ENCODE data around the gene SARNP. TPM values are rescaled to one million over a fixed set of nuclear protein-coding genes. Genes with fewer than 3 reads are reported as not detected.

Gene SARNP
- total RNA-seq, 4 donors from 2014 or later = 46.5 to 66.2 (median 62.8) TPM

- no peak for TF ChIP-seq POLR2A (IDR thresholded peaks at IDR 0.05)
- TF ChIP-seq, protein P1, sequence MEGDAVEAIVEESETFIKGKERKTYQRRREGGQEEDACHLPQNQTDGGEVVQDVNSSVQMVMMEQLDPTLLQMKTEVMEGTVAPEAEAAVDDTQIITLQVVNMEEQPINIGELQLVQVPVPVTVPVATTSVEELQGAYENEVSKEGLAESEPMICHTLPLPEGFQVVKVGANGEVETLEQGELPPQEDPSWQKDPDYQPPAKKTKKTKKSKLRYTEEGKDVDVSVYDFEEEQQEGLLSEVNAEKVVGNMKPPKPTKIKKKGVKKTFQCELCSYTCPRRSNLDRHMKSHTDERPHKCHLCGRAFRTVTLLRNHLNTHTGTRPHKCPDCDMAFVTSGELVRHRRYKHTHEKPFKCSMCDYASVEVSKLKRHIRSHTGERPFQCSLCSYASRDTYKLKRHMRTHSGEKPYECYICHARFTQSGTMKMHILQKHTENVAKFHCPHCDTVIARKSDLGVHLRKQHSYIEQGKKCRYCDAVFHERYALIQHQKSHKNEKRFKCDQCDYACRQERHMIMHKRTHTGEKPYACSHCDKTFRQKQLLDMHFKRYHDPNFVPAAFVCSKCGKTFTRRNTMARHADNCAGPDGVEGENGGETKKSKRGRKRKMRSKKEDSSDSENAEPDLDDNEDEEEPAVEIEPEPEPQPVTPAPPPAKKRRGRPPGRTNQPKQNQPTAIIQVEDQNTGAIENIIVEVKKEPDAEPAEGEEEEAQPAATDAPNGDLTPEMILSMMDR (IDR thresholded peaks at IDR 0.05 in 4 of 5, conservative IDR thresholded peaks at IDR 0.05 in 1 of 5) = no peak
- no peaks in the 10 kb centered on the region for H3K9me3 ChIP-seq
- no peaks in the 10 kb centered on the region for H3K4me1 ChIP-seq
- DNase-seq (no peak), ATAC-seq (no peak)
- in situ Hi-C loops (cut with MboI; ENCODE audit: low sequenced_read_pairs in 4 of 4) = no loop called here
- H3K4me3 ChIP-seq = no peak overlapping the region
- intact Hi-C loops (cut with DNase I; ENCODE audit: low total_unique reads) = no loop called here
- no peaks in the 10 kb centered on the region for H3K36me3 ChIP-seq
- H3K27me3 ChIP-seq = no peaks in the 10 kb centered on the region
- H3K27ac ChIP-seq = no peak overlapping the region
Observed at GRCh38 chr12:55861871-55862270, 44.3 kb upstream of the SARNP start.

- no peak overlapping the region for H3K4me3 ChIP-seq
- H3K36me3 ChIP-seq = no peaks in the 10 kb centered on the region
- H3K27ac ChIP-seq = no peak overlapping the region
- H3K9me3 ChIP-seq = no peaks in the 10 kb centered on the region
- ATAC-seq (no peak), DNase-seq (no peak)
- H3K27me3 ChIP-seq = no peaks in the 10 kb centered on the region
- in situ Hi-C loops (cut with MboI; ENCODE audit: low sequenced_read_pairs in 4 of 4) = no loop called here
- no peaks in the 10 kb centered on the region for H3K4me1 ChIP-seq
- intact Hi-C loops (cut with DNase I; ENCODE audit: low total_unique reads) = no loop called here
- TF ChIP-seq, protein P1 (IDR thresholded peaks at IDR 0.05 in 4 of 5, conservative IDR thresholded peaks at IDR 0.05 in 1 of 5) = no peak
- no peak for TF ChIP-seq POLR2A (IDR thresholded peaks at IDR 0.05)
Observed at GRCh38 chr12:55861396-55861795, 43.9 kb upstream of the SARNP start.

GRCh38 chr12:55852740-55853139 lies 35.2 kb upstream of the SARNP start:
- intact Hi-C loops (cut with DNase I; ENCODE audit: low total_unique reads) (no loop called here), in situ Hi-C loops (cut with MboI; ENCODE audit: low sequenced_read_pairs in 4 of 4) (no loop called here)
- no peak overlapping the region for H3K4me3 ChIP-seq
- peaks cover 0 to 11% (median 6%) of the 10 kb centered on the region in 3 donors for H3K27me3 ChIP-seq
- no peaks in the 10 kb centered on the region for H3K9me3 ChIP-seq
- TF ChIP-seq, protein P1 (IDR thresholded peaks at IDR 0.05 in 4 of 5, conservative IDR thresholded peaks at IDR 0.05 in 1 of 5) = no peak
- TF ChIP-seq POLR2A (IDR thresholded peaks at IDR 0.05) = no peak
- DNase-seq (no peak), ATAC-seq (no peak)
- no peaks in the 10 kb centered on the region for H3K4me1 ChIP-seq
- H3K27ac ChIP-seq = no peak overlapping the region
- H3K36me3 ChIP-seq = no peaks in the 10 kb centered on the region

DNA sequence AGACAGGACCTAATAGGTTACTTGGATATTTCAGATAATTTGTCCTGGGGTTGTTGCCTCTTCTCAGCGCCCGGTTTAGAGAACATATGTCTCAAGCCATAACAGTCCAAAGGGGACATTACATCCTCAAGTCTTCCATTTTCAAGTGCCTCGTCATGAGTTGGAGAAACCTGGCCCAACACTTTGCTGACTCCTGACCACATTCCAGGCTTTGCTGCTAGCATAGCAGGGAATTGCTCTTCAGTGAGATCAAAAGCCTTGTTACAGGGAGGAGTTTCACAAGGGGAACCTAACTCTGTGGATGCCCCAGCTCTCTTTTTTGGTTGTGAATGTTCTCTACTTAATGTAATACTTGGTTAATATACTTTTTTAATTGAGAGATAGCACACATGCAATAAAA lies 33.4 kb upstream of the SARNP start:
- peaks cover 0 to 11% (median 6%) of the 10 kb centered on the region in 3 donors for H3K27me3 ChIP-seq
- H3K4me1 ChIP-seq = peaks cover 0 to 3% of the 10 kb centered on the region in 2 donors
- H3K9me3 ChIP-seq = no peaks in the 10 kb centered on the region
- in situ Hi-C loops (cut with MboI; ENCODE audit: low sequenced_read_pairs in 4 of 4) (no loop called here), intact Hi-C loops (cut with DNase I; ENCODE audit: low total_unique reads) (no loop called here)
- DNase-seq (no peak), ATAC-seq (no peak)
- H3K4me3 ChIP-seq = no peak overlapping the region
- H3K27ac ChIP-seq = no peak overlapping the region
- no peak for TF ChIP-seq POLR2A (IDR thresholded peaks at IDR 0.05)
- TF ChIP-seq, protein P1 (IDR thresholded peaks at IDR 0.05 in 4 of 5, conservative IDR thresholded peaks at IDR 0.05 in 1 of 5) = no peak
- no peaks in the 10 kb centered on the region for H3K36me3 ChIP-seq

DNA sequence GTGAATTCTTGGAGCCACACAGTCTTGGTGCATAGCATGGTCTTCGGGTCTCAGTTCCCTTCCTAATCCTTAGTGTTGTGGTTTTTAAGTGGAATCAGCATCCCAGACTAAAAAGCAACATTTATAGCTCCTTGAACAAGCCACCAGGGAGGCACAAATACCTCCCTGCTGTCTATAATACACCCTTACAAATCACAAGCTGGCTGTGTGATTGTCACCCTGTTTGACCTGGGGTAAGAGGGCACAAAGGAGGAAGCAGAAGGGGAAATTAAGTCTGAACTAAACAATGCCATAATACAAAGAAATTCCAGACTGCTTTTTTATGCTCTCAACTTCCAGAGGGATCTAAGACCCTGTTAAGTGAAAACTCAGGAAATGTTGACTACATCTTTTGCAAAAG lies 32.9 kb upstream of the SARNP start:
- H3K36me3 ChIP-seq = no peaks in the 10 kb centered on the region
- intact Hi-C loops (cut with DNase I; ENCODE audit: low total_unique reads) (no loop called here), in situ Hi-C loops (cut with MboI; ENCODE audit: low sequenced_read_pairs in 4 of 4) (no loop called here)
- H3K9me3 ChIP-seq = no peaks in the 10 kb centered on the region
- H3K4me3 ChIP-seq = no peak overlapping the region
- peaks cover 0 to 3% of the 10 kb centered on the region in 2 donors for H3K4me1 ChIP-seq
- DNase-seq = no peak
- no peak for TF ChIP-seq POLR2A (IDR thresholded peaks at IDR 0.05)
- TF ChIP-seq, protein P1 (IDR thresholded peaks at IDR 0.05 in 4 of 5, conservative IDR thresholded peaks at IDR 0.05 in 1 of 5) = no peak
- H3K27ac ChIP-seq = no peak overlapping the region
- peaks cover 0 to 12% (median 6%) of the 10 kb centered on the region in 3 donors for H3K27me3 ChIP-seq
- no peak for ATAC-seq

Measured in gastrocnemius medialis (tissue), 4 donors.